ENCODE data around the gene VPREB3. TPM values are rescaled to one million over a fixed set of nuclear protein-coding genes. Genes with fewer than 3 reads are reported as not detected.
A peak's percentile ranks its signal among the peaks of the same experiment; 100 is the strongest.

Gene VPREB3
- total and polyA plus RNA-seq, 8 donors, result 0.34 to 1.4 (median 0.87) TPM; not detected in 3

DNA sequence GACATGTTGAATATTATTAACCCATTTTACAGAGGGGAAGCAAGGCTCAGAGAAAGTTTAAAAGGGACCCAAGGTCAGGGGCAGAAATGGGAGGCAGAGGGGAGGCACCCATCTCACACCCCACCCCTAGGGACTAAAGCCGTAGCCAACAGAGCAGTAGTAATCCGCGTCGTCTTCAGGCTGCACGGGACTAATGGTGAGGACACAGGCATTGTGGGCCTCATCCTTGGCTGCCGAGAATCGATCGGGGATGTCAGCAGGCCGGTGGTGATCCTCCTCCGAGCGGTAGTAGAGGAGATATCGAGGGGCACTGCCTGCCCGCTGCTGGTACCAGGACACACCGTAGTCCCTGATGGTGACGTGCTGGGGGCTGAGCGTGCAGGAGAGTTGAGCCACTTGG is 1.5 kb downstream of the VPREB3 start:
- Histone ChIP-seq H3K27me3 (no peaks in the 10 kb centered on the region), H3K27ac (no peak overlapping the region), H3K4me1 (peaks cover 7 to 13% of the 10 kb centered on the region in 2 donors), H3K4me3 (no peak overlapping the region), H3K36me3 (no peaks in the 10 kb centered on the region), H3K9me3 (no peaks in the 10 kb centered on the region)
- intact Hi-C loops (cut with DNase I), result no loop called here
- TF ChIP-seq, protein P1, sequence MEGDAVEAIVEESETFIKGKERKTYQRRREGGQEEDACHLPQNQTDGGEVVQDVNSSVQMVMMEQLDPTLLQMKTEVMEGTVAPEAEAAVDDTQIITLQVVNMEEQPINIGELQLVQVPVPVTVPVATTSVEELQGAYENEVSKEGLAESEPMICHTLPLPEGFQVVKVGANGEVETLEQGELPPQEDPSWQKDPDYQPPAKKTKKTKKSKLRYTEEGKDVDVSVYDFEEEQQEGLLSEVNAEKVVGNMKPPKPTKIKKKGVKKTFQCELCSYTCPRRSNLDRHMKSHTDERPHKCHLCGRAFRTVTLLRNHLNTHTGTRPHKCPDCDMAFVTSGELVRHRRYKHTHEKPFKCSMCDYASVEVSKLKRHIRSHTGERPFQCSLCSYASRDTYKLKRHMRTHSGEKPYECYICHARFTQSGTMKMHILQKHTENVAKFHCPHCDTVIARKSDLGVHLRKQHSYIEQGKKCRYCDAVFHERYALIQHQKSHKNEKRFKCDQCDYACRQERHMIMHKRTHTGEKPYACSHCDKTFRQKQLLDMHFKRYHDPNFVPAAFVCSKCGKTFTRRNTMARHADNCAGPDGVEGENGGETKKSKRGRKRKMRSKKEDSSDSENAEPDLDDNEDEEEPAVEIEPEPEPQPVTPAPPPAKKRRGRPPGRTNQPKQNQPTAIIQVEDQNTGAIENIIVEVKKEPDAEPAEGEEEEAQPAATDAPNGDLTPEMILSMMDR (IDR thresholded peaks at IDR 0.05), result no peak
- ATAC-seq, result no peak
- DNase-seq, result no peak

DNA sequence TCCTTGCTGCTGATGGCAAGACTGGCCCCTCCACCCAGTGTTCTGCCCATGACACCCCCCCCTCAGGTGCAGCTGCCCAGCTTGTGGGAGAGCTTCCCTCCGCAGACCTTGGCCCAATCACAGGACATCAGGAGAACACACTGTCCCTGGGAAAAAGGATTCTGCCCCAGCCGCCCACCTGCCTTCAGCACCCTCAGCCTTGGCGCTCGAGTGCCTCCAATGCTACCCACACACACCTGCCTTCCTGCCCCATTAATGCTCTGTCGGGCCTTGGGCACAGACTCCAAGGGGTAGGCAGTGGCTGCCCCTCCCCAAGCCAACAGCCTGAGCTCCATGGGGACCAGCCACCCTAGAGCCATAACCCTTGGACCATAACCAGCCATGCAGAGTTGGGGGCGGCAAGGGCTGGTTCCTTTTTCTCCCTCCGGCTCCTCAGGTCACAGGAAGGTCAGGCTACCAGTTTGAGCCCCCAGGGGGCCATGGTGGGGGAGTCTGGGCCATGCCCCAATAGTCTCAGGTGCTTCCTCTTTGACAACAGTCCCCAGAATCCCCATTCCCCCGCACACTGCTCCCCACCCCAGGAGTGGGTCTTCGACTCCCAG is 2.0 kb downstream of the VPREB3 start:
- intact Hi-C loops (cut with DNase I), result no loop called here
- Histone ChIP-seq H3K27me3 (no peaks in the 10 kb centered on the region), H3K27ac (no peak overlapping the region), H3K36me3 (no peaks in the 10 kb centered on the region), H3K4me1 (peaks cover 7 to 13% of the 10 kb centered on the region in 2 donors), H3K9me3 (no peaks in the 10 kb centered on the region), H3K4me3 (peak overlapping the region in 1 of 2 donors; percentile 67)
- DNase-seq (no peak), ATAC-seq (no peak)
- TF ChIP-seq, protein P1 (IDR thresholded peaks at IDR 0.05), result no peak

DNA sequence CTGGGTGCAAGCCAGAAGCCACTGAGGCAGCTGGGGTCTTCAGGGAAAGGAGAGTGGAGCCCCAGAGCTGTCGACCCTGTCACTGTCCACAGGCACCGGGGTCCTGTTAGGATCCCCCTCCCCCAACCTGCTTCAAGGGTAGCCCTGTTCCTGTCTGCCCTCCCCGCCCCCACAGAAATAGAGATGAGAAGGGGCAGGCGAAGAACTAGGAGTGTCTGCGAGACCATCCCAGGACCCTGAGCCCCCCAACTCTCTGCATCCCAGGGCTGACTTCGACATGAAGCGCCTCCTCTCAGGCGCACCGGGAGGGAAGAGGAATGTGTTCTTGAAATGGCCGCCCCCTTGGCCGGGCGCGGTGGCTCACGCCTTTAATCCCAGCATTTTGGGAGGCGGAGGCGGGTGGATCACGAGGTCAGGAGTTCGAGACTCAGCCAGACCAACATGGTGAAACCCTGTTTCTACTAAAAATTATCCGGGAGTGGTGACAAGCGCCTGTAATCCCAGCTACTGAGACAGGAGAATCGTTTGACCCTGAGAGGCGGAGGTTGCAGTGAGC is 2.7 kb downstream of the VPREB3 start:
- Histone ChIP-seq H3K9me3 (no peaks in the 10 kb centered on the region), H3K27ac (peak overlapping the region; percentile 86 to 89), H3K4me1 (peaks cover 7 to 13% of the 10 kb centered on the region in 2 donors), H3K27me3 (no peaks in the 10 kb centered on the region), H3K36me3 (no peaks in the 10 kb centered on the region), H3K4me3 (peak overlapping the region; percentile 62 to 67)
- TF ChIP-seq, protein P1 (IDR thresholded peaks at IDR 0.05), result no peak
- peak in 1 of 4 donors; percentile 42 for DNase-seq
- peak; percentile 44 for ATAC-seq
- intact Hi-C loops (cut with DNase I), result no loop called here

DNA sequence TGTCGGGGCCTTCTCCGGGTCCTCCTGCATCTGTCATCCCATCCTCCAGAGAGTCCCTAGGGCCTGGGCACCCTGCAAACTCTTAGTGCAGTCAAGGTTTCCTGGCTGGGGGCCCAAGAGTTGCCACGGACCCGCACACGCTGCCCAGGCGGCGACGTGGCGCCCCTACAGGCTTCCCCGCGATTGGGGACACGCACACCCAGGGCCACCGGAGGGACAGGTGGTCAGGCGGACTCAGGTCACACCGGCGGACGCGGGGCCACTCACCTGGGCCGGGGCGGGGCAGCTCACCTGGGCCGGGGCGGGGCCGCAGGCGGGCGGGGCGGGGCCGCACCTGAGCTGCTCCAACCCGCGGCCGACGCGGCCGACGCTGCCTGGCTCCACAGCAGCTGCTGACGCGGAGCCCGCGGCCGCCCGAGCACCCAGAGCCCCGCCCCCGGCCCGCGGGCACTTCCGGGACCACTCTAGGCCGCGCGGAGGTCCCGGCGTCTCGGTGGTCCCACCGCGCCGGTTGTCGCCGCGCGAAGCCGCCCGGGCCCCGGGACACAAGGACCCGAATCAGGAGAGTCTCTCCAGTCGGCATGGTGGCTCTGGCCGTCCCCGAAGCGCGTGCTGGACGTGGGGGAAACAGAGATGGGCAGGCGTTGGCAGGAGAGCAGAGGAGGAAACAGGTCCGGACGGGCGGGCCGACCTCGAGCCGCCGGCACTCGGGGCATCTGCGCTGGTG is 3.3 kb downstream of the VPREB3 start, which contains the start of gene ZNF70:
TSS of gene ZNF70 (minus strand) at position 399 of the 727 bp plus-strand sequence. CDS start 5,972 bp downstream, outside the sequence.
- intact Hi-C loops (cut with DNase I), result no loop called here
- H3K27ac ChIP-seq, result peak within 1 kb of the TSS; percentile 86 to 89
- H3K27me3 ChIP-seq, result no peaks in the 10 kb centered on the region
- no peaks in the 10 kb centered on the region for H3K36me3 ChIP-seq
- H3K9me3 ChIP-seq, result no peaks in the 10 kb centered on the region
- TF ChIP-seq, protein P1 (IDR thresholded peaks at IDR 0.05), result no peak
- ATAC-seq, result peak; percentile 97
- H3K4me1 ChIP-seq, result peaks cover 7 to 13% of the 10 kb centered on the region in 2 donors
- DNase-seq, result peak; percentile 80 to 97 (median 92)
- peak within 1 kb of the TSS; percentile 62 to 67 for H3K4me3 ChIP-seq

DNA sequence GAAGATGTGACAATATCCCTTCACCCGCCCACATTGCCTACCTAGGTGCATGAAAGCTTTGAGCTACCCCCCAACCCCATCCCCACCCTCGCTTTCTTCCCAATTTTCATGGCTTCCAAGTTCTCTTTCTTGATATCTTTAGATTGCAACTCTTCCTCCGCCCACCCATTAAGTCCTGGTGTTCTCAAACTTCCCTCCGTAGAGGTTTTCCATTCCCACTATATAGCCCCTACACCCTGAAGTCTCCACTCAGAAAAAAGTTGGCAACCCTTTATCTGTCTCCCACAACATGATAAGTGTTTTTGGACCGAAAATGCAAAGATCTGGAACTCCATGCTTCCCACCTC is 3.9 kb downstream of the VPREB3 start:
- peaks cover 7 to 13% of the 10 kb centered on the region in 2 donors for H3K4me1 ChIP-seq
- ATAC-seq, result no peak
- intact Hi-C loops (cut with DNase I), result no loop called here

More for the DNA sequence above, 3.9 kb downstream of the VPREB3 start:
- no peak for DNase-seq
- TF ChIP-seq, protein P1 (IDR thresholded peaks at IDR 0.05), result no peak
- Histone ChIP-seq H3K27ac (peak overlapping the region; percentile 86 to 89), H3K36me3 (no peaks in the 10 kb centered on the region), H3K27me3 (no peaks in the 10 kb centered on the region), H3K4me3 (peak overlapping the region; percentile 62 to 67), H3K9me3 (no peaks in the 10 kb centered on the region)
